Naive thymus-derived CD4-positive, alpha-beta T cell (primary cell): ENCODE results near the gene DTX2. TPM values are rescaled to one million over a fixed set of nuclear protein-coding genes. Genes with fewer than 3 reads are reported as not detected.
A peak's percentile ranks its signal among the peaks of the same experiment; 100 is the strongest.
"Not testable (repeated sequence)": the region's sequence is repeated elsewhere in the genome, so short reads cannot be mapped to it uniquely, and the experiment has no call there.

Experiments used
- ATAC-seq: fragments of 150-1000 bp; cut with Tn5 transposase; 2 replicates; pipeline ENCODE4 v1.10.0; 2021; ENCODE audit warnings: mild to moderate bottlenecking, moderate library complexity
- CTCF ChIA-PET: fragments of 350-600 bp; sonication (Branson Sonifier 250); formaldehyde crosslinking; loops from one replicate; lab custom pipeline; 2021; ENCODE audit warnings: antibody characterized with exemption; lab: Charles Lee
- POLR2A ChIA-PET: fragments of 350-600 bp; sonication (Branson Sonifier 250); formaldehyde crosslinking; loops from one replicate; lab custom pipeline; 2021; ENCODE audit warnings: antibody characterized with exemption, inconsistent platforms; lab: Charles Lee
- DNase-seq, 9 donors: peaks; one replicate each; pipeline versions ENCODE4 v3.0.0 to v3.0.0-alpha.2; 2020 to 2022; ENCODE audit warnings: mixed read lengths in 1 of 9
- H3K27ac ChIP-seq: one replicate; pipeline ENCODE4 v1.7.0; 2013; ENCODE audit warnings: mild to moderate bottlenecking, low read depth, low read length, moderate library complexity
- H3K27me3 ChIP-seq, 2 donors: one replicate each; pipeline ENCODE4 v1.7.0; 2013; ENCODE audit warnings: low read length in 2 of 2, mild to moderate bottlenecking in 2 of 2, moderate library complexity in 2 of 2; ENCODE audit not compliant: control insufficient read depth in 2 of 2, insufficient read depth in 2 of 2
- H3K36me3 ChIP-seq, 3 experiments: 1 replicate in 2 of 3; 2 replicates in 1 of 3; pipeline ENCODE4 v1.7.0; 2013; ENCODE audit warnings: low read length in 3 of 3, mild to moderate bottlenecking in 3 of 3, moderate library complexity in 1 of 3; ENCODE audit not compliant: insufficient read depth in 3 of 3, control insufficient read depth in 2 of 3
- H3K4me1 ChIP-seq, 2 donors: one replicate each; pipeline ENCODE4 v1.7.0; 2013; ENCODE audit warnings: low read length in 2 of 2, mild to moderate bottlenecking in 2 of 2, moderate library complexity in 1 of 2; ENCODE audit not compliant: control insufficient read depth in 2 of 2, insufficient read depth in 2 of 2
- H3K4me3 ChIP-seq: 2 replicates; pipeline ENCODE4 v1.7.0; 2013; ENCODE audit warnings: mild to moderate bottlenecking, low read length
- H3K9me3 ChIP-seq, 3 experiments: 1 replicate in 2 of 3; 2 replicates in 1 of 3; pipeline ENCODE4 v1.7.0; 2013; ENCODE audit warnings: low read length in 3 of 3; ENCODE audit not compliant: control insufficient read depth in 2 of 3
- H3K27ac Mint-ChIP-seq, 9 donors: one replicate each; pipeline ENCODE4 v1.8.0; 2020 to 2022; ENCODE audit warnings: mixed read lengths in 9 of 9, mild to moderate bottlenecking in 8 of 9, moderate library complexity in 5 of 9, inconsistent platforms in 2 of 9
- H3K27me3 Mint-ChIP-seq, 5 donors: one replicate each; pipeline ENCODE4 v1.8.0; 2021 to 2022; ENCODE audit warnings: mixed read lengths in 5 of 5, mild to moderate bottlenecking in 1 of 5
- H3K36me3 Mint-ChIP-seq, 5 donors: one replicate each; pipeline ENCODE4 v1.8.0; 2020 to 2022; ENCODE audit warnings: mixed read lengths in 5 of 5, mild to moderate bottlenecking in 3 of 5, inconsistent platforms in 1 of 5
- H3K4me1 Mint-ChIP-seq, 7 donors: one replicate each; pipeline ENCODE4 v1.8.0; 2020 to 2022; ENCODE audit warnings: mixed read lengths in 7 of 7, mild to moderate bottlenecking in 3 of 7, inconsistent platforms in 1 of 7
- H3K4me3 Mint-ChIP-seq, 10 donors: one replicate each; pipeline ENCODE4 v1.8.0; 2020 to 2022; ENCODE audit warnings: mild to moderate bottlenecking in 10 of 10, mixed read lengths in 10 of 10, moderate library complexity in 6 of 10, inconsistent platforms in 2 of 10
- H3K9me3 Mint-ChIP-seq, 11 donors: one replicate each; pipeline ENCODE4 v1.8.0; 2020 to 2022; ENCODE audit warnings: mixed read lengths in 11 of 11, mild to moderate bottlenecking in 4 of 11, inconsistent platforms in 1 of 11, moderate library complexity in 1 of 11
- intact Hi-C, 2 donors: fragments of 100-400 bp; cut with micrococcal nuclease; formaldehyde crosslinking; loops; one replicate each; pipeline ENCODE4 v1.15.1; 2023
- polyA plus RNA-seq, 2 donors: library from polyadenylated mRNA; unstranded; fragments of 300-500 nt; fragmentation: Illumina TruSeq; gene quantifications; one replicate each; pipeline ENCODE4 v1.2.3, GENCODE V29; 2021
- total RNA-seq, 6 experiments: library from RNA in 5 of 6; stranded (reverse) in 5 of 6; gene quantifications; 1 replicate in 5 of 6; 2 replicates in 1 of 6; pipeline ENCODE4 v1.2.3 and lab custom pipeline; 2021 to 2026

DTX2 gene
- total and polyA plus RNA-seq, 7 experiments from 2014 or later: 12.0 to 44.8 (median 34.3) TPM

- intact Hi-C loops, H3K36me3 ChIP-seq, H3K4me1 ChIP-seq, H3K36me3 Mint-ChIP-seq, ATAC-seq, DNase-seq, POLR2A ChIA-PET, H3K4me1 Mint-ChIP-seq, H3K9me3 Mint-ChIP-seq, H3K27ac Mint-ChIP-seq, H3K27me3 Mint-ChIP-seq, CTCF ChIA-PET, H3K27ac ChIP-seq, H3K27me3 ChIP-seq, H3K4me3 ChIP-seq, H3K4me3 Mint-ChIP-seq, H3K9me3 ChIP-seq: not testable (repeated sequence)
Observed at GRCh38 chr7:76498583-76499200, 37.2 kb downstream of the DTX2 start.

GRCh38 chr7:76499201-76499923, 37.9 kb downstream of the DTX2 start:
- H3K4me1 ChIP-seq, H3K4me1 Mint-ChIP-seq, H3K27me3 ChIP-seq, H3K27me3 Mint-ChIP-seq, H3K9me3 ChIP-seq, intact Hi-C loops, H3K4me3 ChIP-seq, H3K27ac ChIP-seq, H3K9me3 Mint-ChIP-seq, H3K36me3 ChIP-seq, CTCF ChIA-PET, DNase-seq, POLR2A ChIA-PET, H3K36me3 Mint-ChIP-seq: not testable (repeated sequence)
- H3K4me3 Mint-ChIP-seq: peak overlapping the region in 1 of 10 donors; percentile 29
- H3K27ac Mint-ChIP-seq: peak overlapping the region in 1 of 9 donors; percentile 31
- ATAC-seq: peak; percentile 14

- CTCF ChIA-PET, H3K4me3 ChIP-seq, H3K9me3 Mint-ChIP-seq, POLR2A ChIA-PET, H3K27me3 Mint-ChIP-seq, intact Hi-C loops, H3K27ac ChIP-seq, H3K27ac Mint-ChIP-seq, H3K36me3 ChIP-seq, H3K4me1 Mint-ChIP-seq, H3K27me3 ChIP-seq, H3K9me3 ChIP-seq, H3K4me1 ChIP-seq, H3K36me3 Mint-ChIP-seq: not testable (repeated sequence)
- DNase-seq: peak in 1 of 9 donors; percentile 19
- peak overlapping the region in 1 of 10 donors; percentile 29 for H3K4me3 Mint-ChIP-seq
- peak; percentile 57 for ATAC-seq
Observed at GRCh38 chr7:76499924-76500241, 38.4 kb downstream of the DTX2 start.

GRCh38 chr7:76502224-76502623, 40.7 kb downstream of the DTX2 start:
- H3K27ac Mint-ChIP-seq, H3K9me3 Mint-ChIP-seq, H3K9me3 ChIP-seq, ATAC-seq, H3K27me3 Mint-ChIP-seq, H3K4me3 ChIP-seq, H3K27ac ChIP-seq, H3K4me3 Mint-ChIP-seq, POLR2A ChIA-PET, CTCF ChIA-PET, intact Hi-C loops, DNase-seq, H3K4me1 ChIP-seq, H3K27me3 ChIP-seq, H3K4me1 Mint-ChIP-seq: not testable (repeated sequence)
- peaks cover 0 to 15% (median 0%) of the 10 kb centered on the region in 5 donors for H3K36me3 Mint-ChIP-seq
- H3K36me3 ChIP-seq: peaks cover 0 to 15% (median 0%) of the 10 kb centered on the region in 3 experiments

- H3K4me1 ChIP-seq, CTCF ChIA-PET, H3K4me3 ChIP-seq, H3K4me1 Mint-ChIP-seq, H3K27me3 ChIP-seq, H3K9me3 Mint-ChIP-seq, ATAC-seq, H3K27ac Mint-ChIP-seq, H3K4me3 Mint-ChIP-seq, POLR2A ChIA-PET, DNase-seq, intact Hi-C loops, H3K9me3 ChIP-seq, H3K27me3 Mint-ChIP-seq, H3K27ac ChIP-seq: not testable (repeated sequence)
- H3K36me3 ChIP-seq: peaks cover 0 to 15% (median 0%) of the 10 kb centered on the region in 3 experiments
- H3K36me3 Mint-ChIP-seq: peaks cover 0 to 15% (median 0%) of the 10 kb centered on the region in 5 donors
Observed at GRCh38 chr7:76502836-76503235, 41.3 kb downstream of the DTX2 start.

GRCh38 chr7:76503244-76503643, 41.7 kb downstream of the DTX2 start:
- ATAC-seq, intact Hi-C loops, H3K9me3 Mint-ChIP-seq, H3K4me1 ChIP-seq, H3K4me1 Mint-ChIP-seq, DNase-seq, H3K9me3 ChIP-seq, H3K27me3 ChIP-seq, H3K4me3 Mint-ChIP-seq, H3K27ac ChIP-seq, H3K27ac Mint-ChIP-seq, H3K4me3 ChIP-seq, H3K27me3 Mint-ChIP-seq, POLR2A ChIA-PET, CTCF ChIA-PET: not testable (repeated sequence)
- peaks cover 0 to 15% (median 0%) of the 10 kb centered on the region in 5 donors for H3K36me3 Mint-ChIP-seq
- peaks cover 0 to 15% (median 0%) of the 10 kb centered on the region in 3 experiments for H3K36me3 ChIP-seq
